ENCODE results near the gene SLC52A1. TPM values are rescaled to one million over a fixed set of nuclear protein-coding genes. Genes with fewer than 3 reads are reported as not detected.

SLC52A1 gene
- total and polyA plus RNA-seq, 10 of the 15 experiments (the other 5 are each of a cell fraction or from before 2014, with no cell fraction given) = 0.04 to 0.11 TPM; not detected in 8

DNA sequence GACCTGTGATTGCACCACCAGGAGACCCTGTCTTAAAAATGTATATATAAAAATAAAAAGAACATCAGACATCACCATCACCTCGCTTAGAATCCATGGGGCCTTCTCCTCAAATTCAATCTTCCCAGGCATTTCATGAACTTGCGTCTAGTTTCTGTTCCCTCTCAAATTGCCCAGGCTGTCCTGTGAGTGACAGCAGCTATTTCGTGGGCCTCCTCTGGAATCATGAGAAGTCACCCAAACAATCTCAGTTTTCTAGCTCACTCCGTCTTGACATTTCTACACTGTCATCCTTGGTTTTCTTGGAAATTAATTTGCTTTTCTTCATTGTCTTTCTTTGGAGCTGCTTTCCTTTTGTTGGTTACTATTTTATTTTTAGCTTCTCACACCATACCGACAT lies 7.3 kb downstream of the SLC52A1 start:
- WGBS (ENCODE audit: insufficient coverage, insufficient replicate concordance, low lambda C conversion rate, missing lambda C conversion rate) = 59% methylated on average over 5 of the region's 5 CpGs
- H3K9ac ChIP-seq (ENCODE audit: control insufficient read depth, insufficient read depth, low read length) = no peak overlapping the region
- H3K9me3 ChIP-seq (replicated peaks; ENCODE audit: control insufficient read depth, insufficient read depth, low read length) = no peaks in the 10 kb centered on the region
- no peak for DNase-seq (ENCODE audit: low read depth, low spot score)
- H3K4me3 ChIP-seq = no peak overlapping the region
- CTCF ChIA-PET = interaction anchor here (1.1 to 1.8 kb wide), 4 partner anchors 34 to 119 kb away, joined by 3 to 8 read pairs (median 6); no protein-coding TSS in a partner anchor
- POLR2A ChIA-PET = interaction anchor here (0.6 to 2.6 kb wide), 5 partner anchors 11 to 79 kb away, joined by 3 to 17 read pairs (median 3); partner anchors contain the start of gene PFN1
- in situ Hi-C loops (cut with MboI) = no loop called here
- intact Hi-C loops (cut with micrococcal nuclease; ENCODE audit: unreplicated experiment) = no loop called here
- TF ChIP-seq, protein P1, sequence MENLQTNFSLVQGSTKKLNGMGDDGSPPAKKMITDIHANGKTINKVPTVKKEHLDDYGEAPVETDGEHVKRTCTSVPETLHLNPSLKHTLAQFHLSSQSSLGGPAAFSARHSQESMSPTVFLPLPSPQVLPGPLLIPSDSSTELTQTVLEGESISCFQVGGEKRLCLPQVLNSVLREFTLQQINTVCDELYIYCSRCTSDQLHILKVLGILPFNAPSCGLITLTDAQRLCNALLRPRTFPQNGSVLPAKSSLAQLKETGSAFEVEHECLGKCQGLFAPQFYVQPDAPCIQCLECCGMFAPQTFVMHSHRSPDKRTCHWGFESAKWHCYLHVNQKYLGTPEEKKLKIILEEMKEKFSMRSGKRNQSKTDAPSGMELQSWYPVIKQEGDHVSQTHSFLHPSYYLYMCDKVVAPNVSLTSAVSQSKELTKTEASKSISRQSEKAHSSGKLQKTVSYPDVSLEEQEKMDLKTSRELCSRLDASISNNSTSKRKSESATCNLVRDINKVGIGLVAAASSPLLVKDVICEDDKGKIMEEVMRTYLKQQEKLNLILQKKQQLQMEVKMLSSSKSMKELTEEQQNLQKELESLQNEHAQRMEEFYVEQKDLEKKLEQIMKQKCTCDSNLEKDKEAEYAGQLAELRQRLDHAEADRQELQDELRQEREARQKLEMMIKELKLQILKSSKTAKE (IDR thresholded peaks at IDR 0.05; ENCODE audit: low read depth, poor library complexity, severe bottlenecking) = no peak
- no peaks in the 10 kb centered on the region for H3K79me2 ChIP-seq (ENCODE audit: control insufficient read depth, insufficient read depth, low read length)
- no TSS peak for BruUV-seq (replicated peaks)
- FAIRE-seq = no peak
- no peak overlapping the region for H3K4me2 ChIP-seq (ENCODE audit: control insufficient read depth, insufficient read depth)
- no peak overlapping the region for H2AFZ ChIP-seq (ENCODE audit: control insufficient read depth, low read depth, low read length)
- H3K27me3 ChIP-seq (replicated peaks in 1 of 2; ENCODE audit: control insufficient read depth in 2 of 2, insufficient read depth in 2 of 2, low read length in 1 of 2) = no peaks in the 10 kb centered on the region
- peaks cover 0 to 6% of the 10 kb centered on the region in 2 experiments; a peak in 2 of 4 replicates for H3K36me3 ChIP-seq (ENCODE audit: control insufficient read depth in 2 of 2, insufficient read depth in 2 of 2, low read length in 1 of 2)
- RAD21 ChIA-PET (ENCODE audit: unreplicated experiment) = interaction anchor here (1.1 to 2.0 kb wide), 2 partner anchors 34 to 50 kb away, joined by 3 to 6 read pairs; no protein-coding TSS in a partner anchor
- SMC1A ChIA-PET (ENCODE audit: uncharacterized antibody, unreplicated experiment) = interaction anchor here (0.8 to 1.4 kb wide), 5 partner anchors 11 to 39 kb away, joined by 3 to 4 read pairs (median 4); no protein-coding TSS in a partner anchor
- no peak overlapping the region for H3K27ac ChIP-seq (ENCODE audit: control insufficient read depth, insufficient read depth)
- no peak for ATAC-seq
- H4K20me1 ChIP-seq (ENCODE audit: control insufficient read depth, insufficient read depth) = no peaks in the 10 kb centered on the region
- peaks cover 14% of the 10 kb centered on the region for H3K4me1 ChIP-seq (ENCODE audit: control insufficient read depth, insufficient read depth, low read length)

DNA sequence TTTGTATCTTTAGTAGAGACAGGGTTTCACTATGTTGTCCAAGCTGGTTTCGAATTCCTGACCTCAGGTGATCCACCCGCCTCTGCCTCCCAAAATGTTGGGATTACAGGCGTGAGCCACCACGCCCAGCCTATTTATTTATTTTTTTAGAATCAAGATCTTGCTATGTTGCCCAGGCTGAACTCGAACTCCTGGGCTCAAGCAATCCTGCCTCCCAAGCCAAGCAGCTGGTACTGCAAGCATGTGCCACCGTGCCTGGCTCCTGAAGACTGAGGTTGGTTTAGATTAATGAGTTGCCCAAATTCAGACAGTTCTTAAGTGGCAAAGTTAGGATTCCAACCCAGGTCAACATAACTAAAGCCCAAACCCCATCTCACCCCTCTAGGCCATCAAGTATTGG lies 7.9 kb downstream of the SLC52A1 start:
- BruUV-seq (replicated peaks) = no TSS peak
- ATAC-seq (no peak), DNase-seq (ENCODE audit: low read depth, low spot score) (no peak), FAIRE-seq (no peak)
- CTCF ChIA-PET = interaction anchor here (1.1 to 1.8 kb wide), 3 partner anchors 34 to 38 kb away, joined by 3 to 8 read pairs (median 7); no protein-coding TSS in a partner anchor
- Histone ChIP-seq H2AFZ (ENCODE audit: control insufficient read depth, low read depth, low read length) (no peak overlapping the region), H3K9ac (ENCODE audit: control insufficient read depth, insufficient read depth, low read length) (no peak overlapping the region), H3K27me3 (replicated peaks in 1 of 2; ENCODE audit: control insufficient read depth in 2 of 2, insufficient read depth in 2 of 2, low read length in 1 of 2) (no peaks in the 10 kb centered on the region), H3K4me1 (ENCODE audit: control insufficient read depth, insufficient read depth, low read length) (peaks cover 14% of the 10 kb centered on the region), H3K4me2 (ENCODE audit: control insufficient read depth, insufficient read depth) (no peak overlapping the region), H3K79me2 (ENCODE audit: control insufficient read depth, insufficient read depth, low read length) (no peaks in the 10 kb centered on the region), H3K4me3 (no peak overlapping the region), H3K9me3 (replicated peaks; ENCODE audit: control insufficient read depth, insufficient read depth, low read length) (no peaks in the 10 kb centered on the region), H3K36me3 (ENCODE audit: control insufficient read depth in 2 of 2, insufficient read depth in 2 of 2, low read length in 1 of 2) (peaks cover 0 to 8% of the 10 kb centered on the region in 2 experiments; a peak in 2 of 4 replicates), H3K27ac (ENCODE audit: control insufficient read depth, insufficient read depth) (no peak overlapping the region), H4K20me1 (ENCODE audit: control insufficient read depth, insufficient read depth) (no peaks in the 10 kb centered on the region)
- POLR2A ChIA-PET = interaction anchor here (0.7 to 2.6 kb wide), 3 partner anchors 11 to 74 kb away, joined by 3 to 17 read pairs (median 3); no protein-coding TSS in a partner anchor
- in situ Hi-C loops (cut with MboI) (no loop called here), intact Hi-C loops (cut with micrococcal nuclease; ENCODE audit: unreplicated experiment) (no loop called here)
- TF ChIP-seq ZNF384 (IDR thresholded peaks at IDR 0.05; ENCODE audit: borderline replicate concordance, low read depth, low read length) = no peak
- TF ChIP-seq NR2C2 (IDR thresholded peaks at IDR 0.05; ENCODE audit: borderline replicate concordance, control insufficient read depth, insufficient read length, low read depth) = no peak
- TF ChIP-seq, protein P2, sequence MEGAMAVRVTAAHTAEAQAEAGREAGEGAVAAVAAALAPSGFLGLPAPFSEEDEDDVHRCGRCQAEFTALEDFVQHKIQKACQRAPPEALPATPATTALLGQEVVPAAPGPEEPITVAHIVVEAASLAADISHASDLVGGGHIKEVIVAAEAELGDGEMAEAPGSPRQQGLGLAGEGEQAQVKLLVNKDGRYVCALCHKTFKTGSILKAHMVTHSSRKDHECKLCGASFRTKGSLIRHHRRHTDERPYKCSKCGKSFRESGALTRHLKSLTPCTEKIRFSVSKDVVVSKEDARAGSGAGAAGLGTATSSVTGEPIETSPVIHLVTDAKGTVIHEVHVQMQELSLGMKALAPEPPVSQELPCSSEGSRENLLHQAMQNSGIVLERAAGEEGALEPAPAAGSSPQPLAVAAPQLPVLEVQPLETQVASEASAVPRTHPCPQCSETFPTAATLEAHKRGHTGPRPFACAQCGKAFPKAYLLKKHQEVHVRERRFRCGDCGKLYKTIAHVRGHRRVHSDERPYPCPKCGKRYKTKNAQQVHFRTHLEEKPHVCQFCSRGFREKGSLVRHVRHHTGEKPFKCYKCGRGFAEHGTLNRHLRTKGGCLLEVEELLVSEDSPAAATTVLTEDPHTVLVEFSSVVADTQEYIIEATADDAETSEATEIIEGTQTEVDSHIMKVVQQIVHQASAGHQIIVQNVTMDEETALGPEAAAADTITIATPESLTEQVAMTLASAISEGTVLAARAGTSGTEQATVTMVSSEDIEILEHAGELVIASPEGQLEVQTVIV (IDR thresholded peaks at IDR 0.05; ENCODE audit: borderline replicate concordance, partially characterized antibody) = no peak
- SMC1A ChIA-PET (ENCODE audit: uncharacterized antibody, unreplicated experiment) = interaction anchor here (0.8 to 1.3 kb wide), 2 partner anchors 34 to 38 kb away, joined by 4 read pairs; no protein-coding TSS in a partner anchor
- WGBS (ENCODE audit: insufficient coverage, insufficient replicate concordance, low lambda C conversion rate, missing lambda C conversion rate) = 87% methylated on average over 6 of the region's 6 CpGs
- RAD21 ChIA-PET (ENCODE audit: unreplicated experiment) = interaction anchor here (2.0 kb wide), 1 partner anchor 34 kb away, joined by 6 read pairs; no protein-coding TSS in a partner anchor
